SK-N-SH (cell line): Measurements from ENCODE around the gene MXD3. TPM values are rescaled to one million over a fixed set of nuclear protein-coding genes. Genes with fewer than 3 reads are reported as not detected.

Experiments used
- CTCF ChIA-PET: fragments of 300-600, 350-600 bp; formaldehyde crosslinking; extraction: SDS; loops from one replicate; lab custom pipeline; 2021; lab: Yijun Ruan, JAX
- POLR2A ChIA-PET: fragments of 350-600 bp; sonication (Branson Sonifier 250); formaldehyde crosslinking; extraction: SDS; loops from one replicate; lab custom pipeline; 2020; ENCODE audit warnings: antibody characterized with exemption, inconsistent platforms; lab: Yijun Ruan, JAX
- DNase-seq: peaks from one replicate; pipeline ENCODE4 v3.0.0; 2012
- H2AFZ ChIP-seq: fragments of 200-600 bp; sonication (generic); 2 replicates; pipeline ENCODE4 v1.8.1; 2016; ENCODE audit warnings: antibody characterized with exemption, mild to moderate bottlenecking, low read depth
- H3F3A ChIP-seq: fragments of 200-600 bp; sonication (generic); replicated peaks from 2 replicates; pipeline ENCODE3; 2016; ENCODE audit warnings: antibody characterized with exemption, mild to moderate bottlenecking; ENCODE audit not compliant: insufficient read depth
- H3K27ac ChIP-seq, 2 experiments: fragments of 200-500 bp in 1 of 2; fragments of 200-600 bp in 1 of 2; sonication (Bioruptor generic) in 1 of 2; sonication (generic), shearing (Covaris generic) in 1 of 2; 2 replicates each; pipeline versions ENCODE4 v1.5.1 to v1.6.1; 2014 to 2016; ENCODE audit warnings: low read depth in 2 of 2, inconsistent platforms in 1 of 2, low read length in 1 of 2, mild to moderate bottlenecking in 1 of 2, mixed read lengths in 1 of 2
- H3K27me3 ChIP-seq: fragments of 200-600 bp; sonication (generic), shearing (Covaris generic); 2 replicates; pipeline ENCODE4 v1.6.1; 2016; ENCODE audit warnings: mixed run types; ENCODE audit not compliant: insufficient read depth
- H3K36me3 ChIP-seq, 2 experiments: fragments of 200-500 bp in 1 of 2; fragments of 200-600 bp in 1 of 2; sonication (Bioruptor generic) in 1 of 2; sonication (generic) in 1 of 2; replicated peaks in 1 of 2; 2 replicates each; pipeline versions ENCODE3 to v1.5.1; 2014 to 2016; ENCODE audit warnings: low read length in 1 of 2, mild to moderate bottlenecking in 1 of 2; ENCODE audit not compliant: insufficient read depth in 2 of 2, control insufficient read depth in 1 of 2
- H3K4me1 ChIP-seq, 2 experiments: fragments of 200-500 bp in 1 of 2; fragments of 200-600 bp in 1 of 2; sonication (Bioruptor generic) in 1 of 2; sonication (generic), shearing (Covaris generic) in 1 of 2; 2 replicates each; pipeline versions ENCODE4 v1.5.1 to v1.6.1; 2014 to 2016; ENCODE audit warnings: low read depth in 1 of 2, low read length in 1 of 2, mixed run types in 1 of 2; ENCODE audit not compliant: insufficient read depth in 2 of 2, control insufficient read depth in 1 of 2
- H3K4me2 ChIP-seq: fragments of 200-600 bp; sonication (generic), shearing (Covaris generic); 2 replicates; pipeline ENCODE4 v1.6.1; 2017; ENCODE audit warnings: mixed run types
- H3K4me3 ChIP-seq, 2 experiments: fragments of 200-500 bp in 1 of 2; fragments of 200-600 bp in 1 of 2; sonication (Bioruptor generic) in 1 of 2; sonication (generic), shearing (Covaris generic) in 1 of 2; 2 replicates each; pipeline versions ENCODE4 v1.5.1 to v1.8.1; 2014 to 2016; ENCODE audit warnings: low read depth in 2 of 2, inconsistent platforms in 1 of 2, low read length in 1 of 2, mild to moderate bottlenecking in 1 of 2, mixed read lengths in 1 of 2, moderate library complexity in 1 of 2
- H3K79me2 ChIP-seq: fragments of 200-600 bp; sonication (generic); 2 replicates; pipeline ENCODE4 v1.8.1; 2017; ENCODE audit warnings: mild to moderate bottlenecking; ENCODE audit not compliant: insufficient read depth
- H3K9ac ChIP-seq: fragments of 200-600 bp; sonication (generic); 2 replicates; pipeline ENCODE4 v1.6.1; 2017; ENCODE audit warnings: mixed run types
- H3K9me2 ChIP-seq: fragments of 200-600 bp; sonication (generic); 2 replicates; pipeline ENCODE4 v1.6.1; 2017; ENCODE audit warnings: mixed run types
- H3K9me3 ChIP-seq: fragments of 200-600 bp; sonication (generic); 2 replicates; pipeline ENCODE4 v1.6.1; 2017; ENCODE audit warnings: mixed run types, mild to moderate bottlenecking, moderate library complexity
- H4K20me1 ChIP-seq: fragments of 200-600 bp; sonication (generic); 2 replicates; pipeline ENCODE4 v1.6.1; 2017; ENCODE audit warnings: mild to moderate bottlenecking, mixed run types; ENCODE audit not compliant: insufficient read depth
- CHD2 ChIP-seq: fragments of 150-350 bp; IDR thresholded peaks from 2 replicates; pipeline ENCODE4 v1.6.1; 2018; ENCODE audit warnings: low read length; ENCODE audit not compliant: partially characterized antibody
- FOXJ3 ChIP-seq: sonication (generic); formaldehyde crosslinking; IDR thresholded peaks from 2 replicates; pipeline ENCODE4 v1.5.1; 2020; ENCODE audit warnings: mild to moderate bottlenecking, missing genetic modification reagents
- JUND ChIP-seq: IDR thresholded peaks from 2 replicates; pipeline ENCODE4 v1.4.0; 2012
- MEF2A ChIP-seq: IDR thresholded peaks from 2 replicates; pipeline ENCODE4 v1.4.0; 2012; ENCODE audit warnings: low read depth, borderline replicate concordance
- NRF1 ChIP-seq: IDR thresholded peaks from 2 replicates; pipeline ENCODE4 v1.6.1; 2012; ENCODE audit warnings: low read depth, mild to moderate bottlenecking, low read length
- RAD21 ChIP-seq: IDR thresholded peaks from 2 replicates; pipeline ENCODE4 v1.6.1; 2012; ENCODE audit warnings: mild to moderate bottlenecking, low read length
- RCOR1 ChIP-seq: fragments of 150-350 bp; IDR thresholded peaks from 2 replicates; pipeline ENCODE4 v1.6.1; 2017; ENCODE audit warnings: antibody characterized with exemption, low read length
- RFX5 ChIP-seq: IDR thresholded peaks from 2 replicates; pipeline ENCODE4 v1.6.1; 2012; ENCODE audit warnings: mild to moderate bottlenecking, improper control_type of control experiment, low read length
- SIN3A ChIP-seq: IDR thresholded peaks from 2 replicates; pipeline ENCODE4 v1.6.1; 2012; ENCODE audit warnings: low read depth, mild to moderate bottlenecking, low read length, moderate library complexity, borderline replicate concordance
- TCF12 ChIP-seq: IDR thresholded peaks from 2 replicates; pipeline ENCODE4 v1.4.0; 2012
- TEAD4 ChIP-seq: IDR thresholded peaks from 2 replicates; pipeline ENCODE4 v1.4.0; 2012; ENCODE audit warnings: mild to moderate bottlenecking, borderline replicate concordance; ENCODE audit not compliant: insufficient read depth
- USF1 ChIP-seq: IDR thresholded peaks from 2 replicates; pipeline ENCODE4 v1.4.0; 2012; ENCODE audit warnings: low read depth, borderline replicate concordance
- whole genome bisulfite sequencing: methylation state at CpG from one replicate; pipeline ENCODE4 v1.1.6; 2017; ENCODE audit warnings: low lambda C conversion rate; 5-methylcytosine and 5-hydroxymethylcytosine counted together
- polyA plus RNA-seq, 3 experiments: library from polyadenylated mRNA; depleted of rRNA; stranded (reverse); fragments of >200 nt; gene quantifications; 2 replicates each; pipeline ENCODE4 v1.2.3, GENCODE V29; 2012
- TF ChIP-seq, protein P1 (sequence below): IDR thresholded peaks from 2 replicates; pipeline ENCODE4 v1.4.0; 2012; ENCODE audit warnings: low read depth
- TF ChIP-seq, protein P2 (sequence below): IDR thresholded peaks from 2 replicates; pipeline ENCODE4 v1.4.0; 2012; ENCODE audit warnings: low read depth, borderline replicate concordance

The MXD3 gene
- polyA plus RNA-seq, 1 of the 3 experiments (the other 2 are of a cell fraction) = 22.6 TPM

DNA sequence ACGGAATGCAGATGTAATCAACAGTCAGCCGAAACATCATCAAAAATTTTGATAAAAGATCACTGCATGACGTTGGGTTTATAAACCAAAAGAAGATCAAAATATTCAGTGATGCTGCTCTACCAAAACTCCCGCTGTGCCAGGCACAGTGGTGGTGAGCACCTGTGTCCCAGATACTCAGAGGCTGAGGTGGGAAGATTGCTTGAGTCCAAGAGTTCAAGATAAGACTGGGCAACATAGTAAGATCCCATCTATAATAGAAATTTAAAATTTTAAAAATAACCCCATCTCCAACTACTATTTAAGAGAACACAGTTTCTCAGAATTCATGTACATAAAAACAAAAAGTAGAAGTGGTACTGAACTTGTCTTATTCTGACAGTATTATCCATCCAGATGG, 36.0 kb upstream of the MXD3 start:
- Histone ChIP-seq H3F3A (no peaks in the 10 kb centered on the region), H3K27ac (no peak overlapping the region), H2AFZ (no peak overlapping the region), H3K4me3 (no peak overlapping the region), H3K4me2 (no peak overlapping the region), H3K36me3 (peaks cover 16 to 30% of the 10 kb centered on the region in 2 experiments), H3K9ac (no peak overlapping the region), H3K4me1 (peaks cover 5 to 23% of the 10 kb centered on the region in 2 experiments; a peak in 3 of 4 replicates), H3K9me3 (no peaks in the 10 kb centered on the region), H4K20me1 (peaks cover 15% of the 10 kb centered on the region; the same call in 1 of the 2 replicates), H3K9me2 (no peaks in the 10 kb centered on the region), H3K79me2 (peaks cover 88% of the 10 kb centered on the region), H3K27me3 (no peaks in the 10 kb centered on the region)
- no peak for DNase-seq
- ChIA-PET POLR2A (no interaction called here), CTCF (interaction anchor here (1.0 kb wide), 1 partner anchor 11 kb away, joined by 3 read pairs; no protein-coding TSS in a partner anchor)
- 93% methylated on average over 4 of the region's 4 CpGs for WGBS
- TF ChIP-seq JUND = no peak
- no peak for TF ChIP-seq FOXJ3 (CRISPR knock-in tag)
- no peak for TF ChIP-seq TCF12
- TF ChIP-seq, protein P1, sequence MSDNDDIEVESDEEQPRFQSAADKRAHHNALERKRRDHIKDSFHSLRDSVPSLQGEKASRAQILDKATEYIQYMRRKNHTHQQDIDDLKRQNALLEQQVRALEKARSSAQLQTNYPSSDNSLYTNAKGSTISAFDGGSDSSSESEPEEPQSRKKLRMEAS = no peak
- TF ChIP-seq CHD2 = no peak
- no peak for TF ChIP-seq TEAD4
- TF ChIP-seq MEF2A = no peak
- TF ChIP-seq RFX5 = no peak
- no peak for TF ChIP-seq RCOR1

DNA sequence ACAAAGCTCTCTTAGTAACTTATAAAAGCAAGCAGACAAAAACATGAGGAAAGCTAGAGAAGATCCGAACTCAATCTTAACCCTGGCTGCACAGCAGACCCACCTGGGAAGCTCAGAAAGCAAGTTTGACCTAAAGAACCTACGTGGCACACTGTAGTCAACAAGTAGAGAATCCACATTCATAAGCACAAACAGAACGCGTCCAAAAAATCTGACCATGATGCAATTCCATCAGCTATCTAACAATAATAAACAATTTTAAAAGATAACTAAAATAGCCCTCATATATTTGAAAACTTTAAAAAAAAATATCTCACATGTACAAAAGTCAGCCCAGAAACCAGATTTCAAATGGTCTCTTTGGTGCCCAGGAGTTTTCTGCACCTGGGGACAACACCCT, 35.1 kb upstream of the MXD3 start:
- no peak for DNase-seq
- Histone ChIP-seq H3K79me2 (peaks cover 97% of the 10 kb centered on the region), H3K36me3 (peaks cover 17 to 36% of the 10 kb centered on the region in 2 experiments), H3K9ac (no peak overlapping the region), H3K4me1 (peaks cover 5 to 19% of the 10 kb centered on the region in 2 experiments; a peak in 3 of 4 replicates), H3K27ac (no peak overlapping the region), H3K4me3 (no peak overlapping the region), H3K9me2 (no peaks in the 10 kb centered on the region), H2AFZ (no peak overlapping the region), H3F3A (no peaks in the 10 kb centered on the region), H3K27me3 (no peaks in the 10 kb centered on the region), H3K9me3 (no peaks in the 10 kb centered on the region), H3K4me2 (peak overlapping the region; percentile 37; the same call in 1 of the 2 replicates), H4K20me1 (peaks cover 15% of the 10 kb centered on the region; the same call in 1 of the 2 replicates)
- no peak for TF ChIP-seq USF1
- POLR2A ChIA-PET = no interaction called here
- 77% methylated on average over 4 of the region's 4 CpGs for WGBS
- CTCF ChIA-PET = interaction anchor here (0.8 to 2.5 kb wide), 4 partner anchors 32 to 275 kb away, joined by 3 to 12 read pairs (median 4); no protein-coding TSS in a partner anchor

DNA sequence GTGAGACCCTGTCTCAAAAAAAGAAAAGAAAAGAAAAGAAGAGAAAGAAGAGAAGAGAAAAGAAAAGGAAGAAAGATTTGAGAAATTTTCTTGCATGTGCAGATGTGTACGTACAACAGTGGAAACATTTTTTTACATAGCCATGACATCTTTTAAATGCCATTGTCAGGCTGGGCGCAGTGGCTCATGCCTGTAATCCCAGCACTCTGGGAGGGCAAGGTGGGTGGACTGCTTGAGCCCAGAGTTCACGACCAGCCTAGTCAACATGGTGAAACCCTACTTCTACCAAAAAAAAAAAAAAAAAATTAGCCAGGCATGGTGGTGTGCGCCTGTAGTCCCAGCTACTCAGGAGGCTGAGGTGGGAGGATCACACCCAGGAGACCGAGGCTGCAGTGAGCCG, 33.2 kb upstream of the MXD3 start:
- H3K27me3 ChIP-seq = no peaks in the 10 kb centered on the region
- H3K4me3 ChIP-seq = no peak overlapping the region
- peaks cover 96% of the 10 kb centered on the region for H3K79me2 ChIP-seq
- POLR2A ChIA-PET = no interaction called here
- H3K9me3 ChIP-seq = no peaks in the 10 kb centered on the region
- H2AFZ ChIP-seq = no peak overlapping the region
- H3K27ac ChIP-seq = no peak overlapping the region
- H3K4me2 ChIP-seq = no peak overlapping the region
- no peaks in the 10 kb centered on the region for H3F3A ChIP-seq
- CTCF ChIA-PET = interaction anchor here (1.3 to 2.5 kb wide), 3 partner anchors 11 to 58 kb away, joined by 3 to 12 read pairs (median 3); no protein-coding TSS in a partner anchor
- peaks cover 5 to 8% of the 10 kb centered on the region in 2 experiments; a peak in 2 of 4 replicates for H3K4me1 ChIP-seq
- TF ChIP-seq, protein P2, sequence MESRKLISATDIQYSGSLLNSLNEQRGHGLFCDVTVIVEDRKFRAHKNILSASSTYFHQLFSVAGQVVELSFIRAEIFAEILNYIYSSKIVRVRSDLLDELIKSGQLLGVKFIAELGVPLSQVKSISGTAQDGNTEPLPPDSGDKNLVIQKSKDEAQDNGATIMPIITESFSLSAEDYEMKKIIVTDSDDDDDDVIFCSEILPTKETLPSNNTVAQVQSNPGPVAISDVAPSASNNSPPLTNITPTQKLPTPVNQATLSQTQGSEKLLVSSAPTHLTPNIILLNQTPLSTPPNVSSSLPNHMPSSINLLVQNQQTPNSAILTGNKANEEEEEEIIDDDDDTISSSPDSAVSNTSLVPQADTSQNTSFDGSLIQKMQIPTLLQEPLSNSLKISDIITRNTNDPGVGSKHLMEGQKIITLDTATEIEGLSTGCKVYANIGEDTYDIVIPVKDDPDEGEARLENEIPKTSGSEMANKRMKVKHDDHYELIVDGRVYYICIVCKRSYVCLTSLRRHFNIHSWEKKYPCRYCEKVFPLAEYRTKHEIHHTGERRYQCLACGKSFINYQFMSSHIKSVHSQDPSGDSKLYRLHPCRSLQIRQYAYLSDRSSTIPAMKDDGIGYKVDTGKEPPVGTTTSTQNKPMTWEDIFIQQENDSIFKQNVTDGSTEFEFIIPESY = no peak
- TF ChIP-seq SIN3A (no peak), MEF2A (no peak), FOXJ3 (CRISPR knock-in tag) (no peak), RAD21 (no peak), TCF12 (no peak), NRF1 (no peak)
- TF ChIP-seq, protein P1 = no peak
- peaks cover 17% of the 10 kb centered on the region; the same call in 1 of the 2 replicates for H4K20me1 ChIP-seq
- no peaks in the 10 kb centered on the region for H3K9me2 ChIP-seq
- no peak overlapping the region for H3K9ac ChIP-seq
- DNase-seq = no peak
- 95% methylated on average over 6 of the region's 6 CpGs for WGBS
- peaks cover 24 to 40% of the 10 kb centered on the region in 2 experiments for H3K36me3 ChIP-seq
